GM23338 (cell line): Measurements from ENCODE around the gene B3GALT4. TPM values are rescaled to one million over a fixed set of nuclear protein-coding genes. Genes with fewer than 3 reads are reported as not detected.
A peak's percentile ranks its signal among the peaks of the same experiment; 100 is the strongest.

ENCODE experiments used
- ATAC-seq: fragments of 200-7000 bp; cut with Tn5 transposase; 3 replicates; pipeline ENCODE4 v1.9.1; 2020
- DNase-seq: peaks from one replicate; pipeline ENCODE4 v3.0.0-alpha.2; 2015; ENCODE audit warnings: low spot score
- H2AFZ ChIP-seq: fragments of 200-600 bp; sonication (generic); 2 replicates; pipeline ENCODE4 v1.8.0; 2016; ENCODE audit warnings: antibody characterized with exemption, mild to moderate bottlenecking, moderate library complexity
- H3F3A ChIP-seq: fragments of 200-600 bp; sonication (generic); replicated peaks from 2 replicates; pipeline ENCODE4 v1.8.0; 2017; ENCODE audit warnings: antibody characterized with exemption, mixed run types, low read depth
- H3K27ac ChIP-seq: fragments of 200-600 bp; sonication (generic); 2 replicates; pipeline ENCODE4 v1.6.1; 2016; ENCODE audit warnings: low read depth
- H3K27me3 ChIP-seq: fragments of 200-600 bp; sonication (generic); 2 replicates; pipeline ENCODE4 v1.8.0; 2016; ENCODE audit warnings: mild to moderate bottlenecking, mixed run types, moderate library complexity; ENCODE audit not compliant: insufficient read depth
- H3K36me3 ChIP-seq: fragments of 200-600 bp; sonication (generic); 2 replicates; pipeline ENCODE4 v1.8.0; 2016; ENCODE audit warnings: mild to moderate bottlenecking; ENCODE audit not compliant: insufficient read depth
- H3K4me1 ChIP-seq: fragments of 200-600 bp; sonication (generic); 2 replicates; pipeline ENCODE4 v1.8.0; 2016; ENCODE audit warnings: mild to moderate bottlenecking, moderate library complexity; ENCODE audit not compliant: insufficient read depth
- H3K4me2 ChIP-seq: fragments of 200-600 bp; sonication (generic); 2 replicates; pipeline ENCODE4 v1.7.1; 2017; ENCODE audit warnings: mixed run types
- H3K4me3 ChIP-seq: fragments of 200-600 bp; sonication (generic); 2 replicates; pipeline ENCODE4 v1.6.1; 2016; ENCODE audit warnings: mixed run types
- H3K79me2 ChIP-seq: fragments of 200-600 bp; sonication (generic); replicated peaks from 2 replicates; pipeline ENCODE4 v1.8.0; 2017; ENCODE audit warnings: mild to moderate bottlenecking; ENCODE audit not compliant: insufficient read depth
- H3K9me2 ChIP-seq: fragments of 200-600 bp; sonication (generic); 2 replicates; pipeline ENCODE4 v1.8.0; 2017; ENCODE audit not compliant: insufficient read depth
- H4K20me1 ChIP-seq: fragments of 200-600 bp; sonication (generic); replicated peaks from 2 replicates; pipeline ENCODE4 v1.8.0; 2017; ENCODE audit warnings: mild to moderate bottlenecking; ENCODE audit not compliant: insufficient read depth
- H3K27ac Mint-ChIP-seq: 2 replicates; pipeline ENCODE4 v1.8.0; 2020; ENCODE audit warnings: inconsistent platforms, mild to moderate bottlenecking, moderate library complexity, mixed read lengths
- H3K27me3 Mint-ChIP-seq: 3 replicates; pipeline ENCODE4 v1.8.0; 2022; ENCODE audit warnings: low read depth, mild to moderate bottlenecking, moderate library complexity, mixed read lengths, inconsistent platforms; ENCODE audit not compliant: insufficient read depth, poor library complexity
- H3K36me3 Mint-ChIP-seq: 3 replicates; pipeline ENCODE4 v1.8.0; 2021; ENCODE audit warnings: low read depth, mild to moderate bottlenecking, inconsistent platforms, moderate library complexity, mixed read lengths
- H3K4me1 Mint-ChIP-seq: 3 replicates; pipeline ENCODE4 v1.8.0; 2020; ENCODE audit warnings: mild to moderate bottlenecking, inconsistent platforms, mixed read lengths
- H3K4me3 Mint-ChIP-seq: 3 replicates; pipeline ENCODE4 v1.8.0; 2021; ENCODE audit warnings: moderate library complexity, mild to moderate bottlenecking, inconsistent platforms, mixed read lengths
- H3K9me3 Mint-ChIP-seq: 3 replicates; pipeline ENCODE4 v1.8.0; 2020; ENCODE audit warnings: moderate library complexity, mild to moderate bottlenecking, inconsistent platforms, mixed read lengths
- CREB1 ChIP-seq: fragments of 250-450 bp; sonication (Bioruptor Pico); IDR thresholded peaks from 2 replicates; pipeline ENCODE4 v1.5.0; 2020; ENCODE audit warnings: low read depth, mild to moderate bottlenecking, moderate library complexity
- EZH2 ChIP-seq: fragments of 200-600 bp; sonication (generic); IDR thresholded peaks from one replicate; pipeline ENCODE4 v1.8.0; 2017; ENCODE audit warnings: antibody characterized with exemption, mild to moderate bottlenecking, low read depth; ENCODE audit not compliant: unreplicated experiment
- EZH2phosphoT487 ChIP-seq: fragments of 200-600 bp; sonication (generic); IDR thresholded peaks from one replicate; pipeline ENCODE4 v1.8.1; 2018; ENCODE audit warnings: antibody characterized with exemption; ENCODE audit not compliant: unreplicated experiment
- JUNB ChIP-seq: IDR thresholded peaks from one replicate; pipeline ENCODE4 v1.6.1; 2016; ENCODE audit warnings: antibody characterized with exemption; ENCODE audit not compliant: unreplicated experiment
- NANOG ChIP-seq: IDR thresholded peaks from 2 replicates; pipeline ENCODE4 v1.6.1; 2016; ENCODE audit warnings: antibody characterized with exemption, borderline replicate concordance
- POLR2AphosphoS5 ChIP-seq: IDR thresholded peaks from 2 replicates; pipeline ENCODE4 v1.6.1; 2016; ENCODE audit warnings: antibody characterized with exemption, low read depth
- STAT1 ChIP-seq: IDR thresholded peaks from one replicate; pipeline ENCODE4 v1.6.1; 2016; ENCODE audit warnings: antibody characterized with exemption; ENCODE audit not compliant: unreplicated experiment
- ZNF114 ChIP-seq: fragments of 250-450 bp; sonication (Bioruptor Pico); IDR thresholded peaks from 2 replicates; pipeline ENCODE4 v1.5.0; 2020; ENCODE audit warnings: mild to moderate bottlenecking, moderate library complexity
- ZNF331 ChIP-seq: fragments of 250-450 bp; sonication (Bioruptor Pico); IDR thresholded peaks from 2 replicates; pipeline ENCODE4 v1.5.0; 2020; ENCODE audit warnings: low read depth, mild to moderate bottlenecking, moderate library complexity
- polyA plus RNA-seq: library from polyadenylated mRNA; unstranded; fragments of >200 nt; fragmentation: Nextera tagmentation; extraction: Ambion mirVana; gene quantifications from 2 replicates; pipeline ENCODE4 v1.2.1, GENCODE V29; 2016
- total RNA-seq: library from RNA; depleted of rRNA; stranded (reverse); fragments of >200 nt; shearing (Covaris generic); gene quantifications from 2 replicates; pipeline ENCODE4 v1.2.3, GENCODE V29; 2014
- TF ChIP-seq, protein P1 (sequence below): IDR thresholded peaks from 2 replicates; pipeline ENCODE4 v1.6.1; 2016; ENCODE audit warnings: antibody characterized with exemption
- TF ChIP-seq, protein P2 (sequence below), 2 experiments: fragments of 200-600 bp in 1 of 2; sonication (generic) in 1 of 2; conservative IDR thresholded peaks; 2 replicates each; pipeline versions ENCODE4 v1.5.1 to v1.6.1; 2016 to 2017; ENCODE audit warnings: antibody characterized with exemption in 2 of 2, low read depth in 2 of 2, mild to moderate bottlenecking in 2 of 2, moderate library complexity in 1 of 2
- TF ChIP-seq, protein P3 (sequence below): IDR thresholded peaks from one replicate; pipeline ENCODE4 v1.6.1; 2018; ENCODE audit warnings: antibody characterized with exemption; ENCODE audit not compliant: unreplicated experiment

B3GALT4 gene
- total and polyA plus RNA-seq, 2 experiments from 2014 or later: 1.3 to 2.3 TPM

DNA sequence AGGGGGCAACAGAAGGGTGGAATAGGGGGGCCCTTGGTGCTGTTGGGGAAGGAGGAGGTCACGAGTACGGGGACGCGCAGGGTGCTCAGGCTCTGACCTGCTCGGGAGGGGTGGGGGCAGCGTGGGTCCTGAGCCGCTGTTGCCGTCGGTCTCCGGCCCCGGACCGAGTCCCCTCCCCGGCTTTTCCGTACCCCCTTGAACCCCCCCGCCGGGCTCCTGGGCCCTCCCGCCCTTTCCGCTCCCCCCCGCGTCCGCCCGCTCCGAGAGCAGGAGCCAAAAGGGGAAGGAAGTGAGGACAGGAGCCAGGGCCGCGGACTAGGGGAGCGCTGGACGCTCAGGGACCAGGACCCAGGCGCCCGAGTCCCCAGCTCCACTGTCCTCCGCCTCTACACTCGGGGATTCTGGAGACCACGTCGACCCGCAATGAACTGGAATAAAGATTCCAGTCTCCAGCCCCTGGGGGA lies 21.9 kb downstream of the B3GALT4 start, which contains the start of gene RGL2:
Gene RGL2 (minus strand): TSS at position 170 of the 464 bp plus-strand sequence. CDS start 332 bp downstream, outside the sequence.
- H3K36me3 ChIP-seq: no peaks in the 10 kb centered on the region
- H3K9me3 Mint-ChIP-seq: no peaks in the 10 kb centered on the region
- peak within 1 kb of the TSS; percentile 100 for H3K4me3 ChIP-seq
- H4K20me1 ChIP-seq: peaks cover 22% of the 10 kb centered on the region
- peak within 1 kb of the TSS; percentile 99 for H3K4me2 ChIP-seq
- no peaks in the 10 kb centered on the region for H3K9me2 ChIP-seq
- H2AFZ ChIP-seq: peak within 1 kb of the TSS; percentile 93
- H3K36me3 Mint-ChIP-seq: peaks cover 17% of the 10 kb centered on the region
- peak within 1 kb of the TSS; percentile 98 for H3K27ac Mint-ChIP-seq
- DNase-seq (peak; percentile 52), ATAC-seq (peak; percentile 4)
- peak within 1 kb of the TSS; percentile 98 for H3K27ac ChIP-seq
- peaks cover 19% of the 10 kb centered on the region; the same call in 1 of the 2 replicates for H3F3A ChIP-seq
- H3K27me3 Mint-ChIP-seq: peaks cover 24% of the 10 kb centered on the region
- H3K4me1 ChIP-seq: no peaks in the 10 kb centered on the region
- no peaks in the 10 kb centered on the region for H3K27me3 ChIP-seq
- peak within 1 kb of the TSS; percentile 97 for H3K4me3 Mint-ChIP-seq
- peaks cover 34% of the 10 kb centered on the region for H3K79me2 ChIP-seq
- TF ChIP-seq JUNB (no peak), NANOG (no peak), EZH2phosphoT487 (no peak), CREB1 (no peak), EZH2 (no peak), POLR2AphosphoS5 (no peak), STAT1 (no peak)
- TF ChIP-seq, protein P1, sequence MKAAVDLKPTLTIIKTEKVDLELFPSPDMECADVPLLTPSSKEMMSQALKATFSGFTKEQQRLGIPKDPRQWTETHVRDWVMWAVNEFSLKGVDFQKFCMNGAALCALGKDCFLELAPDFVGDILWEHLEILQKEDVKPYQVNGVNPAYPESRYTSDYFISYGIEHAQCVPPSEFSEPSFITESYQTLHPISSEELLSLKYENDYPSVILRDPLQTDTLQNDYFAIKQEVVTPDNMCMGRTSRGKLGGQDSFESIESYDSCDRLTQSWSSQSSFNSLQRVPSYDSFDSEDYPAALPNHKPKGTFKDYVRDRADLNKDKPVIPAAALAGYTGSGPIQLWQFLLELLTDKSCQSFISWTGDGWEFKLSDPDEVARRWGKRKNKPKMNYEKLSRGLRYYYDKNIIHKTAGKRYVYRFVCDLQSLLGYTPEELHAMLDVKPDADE: no peak
- TF ChIP-seq, protein P2, sequence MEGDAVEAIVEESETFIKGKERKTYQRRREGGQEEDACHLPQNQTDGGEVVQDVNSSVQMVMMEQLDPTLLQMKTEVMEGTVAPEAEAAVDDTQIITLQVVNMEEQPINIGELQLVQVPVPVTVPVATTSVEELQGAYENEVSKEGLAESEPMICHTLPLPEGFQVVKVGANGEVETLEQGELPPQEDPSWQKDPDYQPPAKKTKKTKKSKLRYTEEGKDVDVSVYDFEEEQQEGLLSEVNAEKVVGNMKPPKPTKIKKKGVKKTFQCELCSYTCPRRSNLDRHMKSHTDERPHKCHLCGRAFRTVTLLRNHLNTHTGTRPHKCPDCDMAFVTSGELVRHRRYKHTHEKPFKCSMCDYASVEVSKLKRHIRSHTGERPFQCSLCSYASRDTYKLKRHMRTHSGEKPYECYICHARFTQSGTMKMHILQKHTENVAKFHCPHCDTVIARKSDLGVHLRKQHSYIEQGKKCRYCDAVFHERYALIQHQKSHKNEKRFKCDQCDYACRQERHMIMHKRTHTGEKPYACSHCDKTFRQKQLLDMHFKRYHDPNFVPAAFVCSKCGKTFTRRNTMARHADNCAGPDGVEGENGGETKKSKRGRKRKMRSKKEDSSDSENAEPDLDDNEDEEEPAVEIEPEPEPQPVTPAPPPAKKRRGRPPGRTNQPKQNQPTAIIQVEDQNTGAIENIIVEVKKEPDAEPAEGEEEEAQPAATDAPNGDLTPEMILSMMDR (conservative IDR thresholded peaks at IDR 0.05; ENCODE audit: low read depth in 2 of 2): no peak
- H3K4me1 Mint-ChIP-seq: peaks cover 25% of the 10 kb centered on the region

DNA sequence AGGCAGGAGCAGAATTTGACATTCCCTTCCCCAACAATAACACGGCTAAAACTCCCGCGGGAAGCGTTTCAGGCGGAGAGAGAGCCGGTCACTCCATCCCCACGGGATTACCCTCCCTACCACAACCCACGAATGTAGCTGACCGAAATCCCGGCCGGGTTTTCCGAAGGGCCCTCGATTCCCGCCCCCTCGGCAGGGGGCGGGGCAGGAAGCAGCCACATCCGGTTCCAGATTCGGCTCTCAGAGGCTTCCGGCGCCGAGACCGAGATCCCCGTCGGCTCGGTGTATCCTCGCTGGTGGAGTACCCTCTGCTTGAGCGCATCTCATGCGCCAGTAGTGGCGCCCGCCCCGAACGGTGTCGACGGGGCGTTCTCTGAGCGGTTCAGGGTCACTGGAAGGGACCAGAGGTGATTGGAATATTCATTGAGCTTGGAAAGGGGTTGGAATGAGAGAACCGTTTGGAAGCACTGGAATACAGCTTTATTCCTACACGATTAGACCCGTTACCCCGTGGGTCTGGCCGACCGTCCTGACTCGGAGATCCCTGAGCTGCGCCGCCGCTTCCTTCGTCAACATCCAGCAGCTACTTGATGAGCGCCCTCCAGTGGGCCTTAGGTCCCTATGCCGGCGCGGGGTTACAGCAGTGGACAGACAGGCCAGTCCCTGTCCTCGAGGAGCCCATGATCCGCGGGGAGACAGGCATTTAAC lies 22.5 kb downstream of the B3GALT4 start:
- no peaks in the 10 kb centered on the region for H3K9me3 Mint-ChIP-seq
- H3K36me3 Mint-ChIP-seq: peaks cover 15% of the 10 kb centered on the region
- peak overlapping the region; percentile 97 for H3K4me3 Mint-ChIP-seq
- Histone ChIP-seq H3K9me2 (no peaks in the 10 kb centered on the region), H4K20me1 (peaks cover 22% of the 10 kb centered on the region), H3K27me3 (no peaks in the 10 kb centered on the region), H3K4me2 (peak overlapping the region; percentile 99), H3K4me3 (peak overlapping the region; percentile 100), H3K79me2 (peaks cover 34% of the 10 kb centered on the region), H3K27ac (peak overlapping the region; percentile 98), H3F3A (peaks cover 15% of the 10 kb centered on the region; the same call in 1 of the 2 replicates), H2AFZ (no peak overlapping the region), H3K4me1 (no peaks in the 10 kb centered on the region), H3K36me3 (no peaks in the 10 kb centered on the region)
- H3K27me3 Mint-ChIP-seq: peaks cover 26% of the 10 kb centered on the region
- ATAC-seq (peak; percentile 57), DNase-seq (peak; percentile 94)
- peak overlapping the region; percentile 96 for H3K27ac Mint-ChIP-seq
- peaks cover 25% of the 10 kb centered on the region for H3K4me1 Mint-ChIP-seq
- no peak for TF ChIP-seq CREB1
- peak; percentile 95 for TF ChIP-seq POLR2AphosphoS5
- TF ChIP-seq, protein P3, sequence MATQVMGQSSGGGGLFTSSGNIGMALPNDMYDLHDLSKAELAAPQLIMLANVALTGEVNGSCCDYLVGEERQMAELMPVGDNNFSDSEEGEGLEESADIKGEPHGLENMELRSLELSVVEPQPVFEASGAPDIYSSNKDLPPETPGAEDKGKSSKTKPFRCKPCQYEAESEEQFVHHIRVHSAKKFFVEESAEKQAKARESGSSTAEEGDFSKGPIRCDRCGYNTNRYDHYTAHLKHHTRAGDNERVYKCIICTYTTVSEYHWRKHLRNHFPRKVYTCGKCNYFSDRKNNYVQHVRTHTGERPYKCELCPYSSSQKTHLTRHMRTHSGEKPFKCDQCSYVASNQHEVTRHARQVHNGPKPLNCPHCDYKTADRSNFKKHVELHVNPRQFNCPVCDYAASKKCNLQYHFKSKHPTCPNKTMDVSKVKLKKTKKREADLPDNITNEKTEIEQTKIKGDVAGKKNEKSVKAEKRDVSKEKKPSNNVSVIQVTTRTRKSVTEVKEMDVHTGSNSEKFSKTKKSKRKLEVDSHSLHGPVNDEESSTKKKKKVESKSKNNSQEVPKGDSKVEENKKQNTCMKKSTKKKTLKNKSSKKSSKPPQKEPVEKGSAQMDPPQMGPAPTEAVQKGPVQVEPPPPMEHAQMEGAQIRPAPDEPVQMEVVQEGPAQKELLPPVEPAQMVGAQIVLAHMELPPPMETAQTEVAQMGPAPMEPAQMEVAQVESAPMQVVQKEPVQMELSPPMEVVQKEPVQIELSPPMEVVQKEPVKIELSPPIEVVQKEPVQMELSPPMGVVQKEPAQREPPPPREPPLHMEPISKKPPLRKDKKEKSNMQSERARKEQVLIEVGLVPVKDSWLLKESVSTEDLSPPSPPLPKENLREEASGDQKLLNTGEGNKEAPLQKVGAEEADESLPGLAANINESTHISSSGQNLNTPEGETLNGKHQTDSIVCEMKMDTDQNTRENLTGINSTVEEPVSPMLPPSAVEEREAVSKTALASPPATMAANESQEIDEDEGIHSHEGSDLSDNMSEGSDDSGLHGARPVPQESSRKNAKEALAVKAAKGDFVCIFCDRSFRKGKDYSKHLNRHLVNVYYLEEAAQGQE: no peak
- TF ChIP-seq STAT1: no peak
- TF ChIP-seq JUNB: no peak
- no peak for TF ChIP-seq EZH2phosphoT487
- TF ChIP-seq, protein P2 (conservative IDR thresholded peaks at IDR 0.05; ENCODE audit: low read depth in 2 of 2): peak; percentile 71 to 83
- TF ChIP-seq NANOG: no peak
- TF ChIP-seq ZNF114: no peak
- TF ChIP-seq ZNF331: no peak
- no peak for TF ChIP-seq EZH2
- TF ChIP-seq, protein P1: peak; percentile 67; the same call in 1 of the 2 replicates
